Measurements from ENCODE around the gene DDX55. TPM values are rescaled to one million over a fixed set of nuclear protein-coding genes. Genes with fewer than 3 reads are reported as not detected.

The DDX55 gene
- total RNA-seq, 1 donor from 2014 or later, result 20.6 TPM

Other genes starting within 250 kb of the DDX55 start
- gene SBNO1, start 237.3 kb upstream of the DDX55 start, total RNA-seq, result 19.4 and 20.2 TPM in 2 replicates
- 28.3 and 55.2 TPM in 2 replicates for gene KMT5A, start 218.0 kb upstream of the DDX55 start, total RNA-seq
- 3.3 and 3.7 TPM in 2 replicates for gene RILPL2, start 165.4 kb upstream of the DDX55 start, total RNA-seq
- gene SNRNP35, start 144.0 kb upstream of the DDX55 start, total RNA-seq, result 11.6 and 15.7 TPM in 2 replicates
- gene RILPL1, start 68.4 kb upstream of the DDX55 start, total RNA-seq, result 29.5 and 42.2 TPM in 2 replicates
- 159 and 194 TPM in 2 replicates for gene TMED2, start 17.5 kb upstream of the DDX55 start, total RNA-seq
- gene EIF2B1, start 31.6 kb downstream of the DDX55 start, total RNA-seq, result 90.2 and 94.2 TPM in 2 replicates
- gene GTF2H3, start 31.7 kb downstream of the DDX55 start, total RNA-seq, result 16.4 and 22.7 TPM in 2 replicates
- 10.2 and 10.7 TPM in 2 replicates for gene TCTN2, start 69.0 kb downstream of the DDX55 start, total RNA-seq
- 11.6 and 18.9 TPM in 2 replicates for gene ATP6V0A2, start 110.3 kb downstream of the DDX55 start, total RNA-seq
- gene DNAH10, start 160.2 kb downstream of the DDX55 start, total RNA-seq, result not detected in 2 replicates